GM12878 (cell line): ENCODE results near the gene SYNPO.

Experiments used
- EZH2 ChIP-seq: IDR thresholded peaks from 2 replicates; pipeline ENCODE4 v1.6.1; 2012; ENCODE audit warnings: low read depth, mild to moderate bottlenecking, control low read depth, inconsistent platforms, low read length, borderline replicate concordance; ENCODE audit not compliant: control insufficient read depth
- MXI1 ChIP-seq: fragments of 150-350 bp; IDR thresholded peaks from 2 replicates; pipeline ENCODE4 v1.6.1; 2011; ENCODE audit warnings: low read depth, mild to moderate bottlenecking, inconsistent platforms, low read length, improper control_type of control experiment
- PML ChIP-seq: IDR thresholded peaks from 2 replicates; pipeline ENCODE4 v1.6.1; 2012; ENCODE audit warnings: low read length, inconsistent platforms
- POLR2A ChIP-seq: IDR thresholded peaks from 2 replicates; pipeline ENCODE4 v1.6.1; 2011; ENCODE audit warnings: low read depth, mild to moderate bottlenecking, low read length
- SIN3A ChIP-seq: IDR thresholded peaks from 2 replicates; pipeline ENCODE4 v1.6.1; 2012; ENCODE audit warnings: low read depth, low read length, improper control_type of control experiment
- SMARCA5 ChIP-seq: fragments of 450-650 bp; IDR thresholded peaks from 2 replicates; pipeline ENCODE4 v1.6.1; 2017; ENCODE audit warnings: mild to moderate bottlenecking
- TCF7 ChIP-seq: IDR thresholded peaks from 2 replicates; pipeline ENCODE4 v1.6.1; 2014; ENCODE audit warnings: antibody characterized with exemption, borderline replicate concordance
- TF ChIP-seq, protein P1 (sequence below), 3 experiments: IDR thresholded peaks in 2 of 3; conservative IDR thresholded peaks in 1 of 3; 2 replicates each; pipeline ENCODE4 v1.5.1; 2011; ENCODE audit warnings: low read depth in 3 of 3, low read length in 3 of 3, mild to moderate bottlenecking in 3 of 3, control low read depth in 2 of 3, moderate library complexity in 2 of 3, inconsistent platforms in 1 of 3, mixed read lengths in 1 of 3; ENCODE audit not compliant: control insufficient read depth in 2 of 3, insufficient read depth in 1 of 3; ENCODE audit errors: extremely low read depth in 1 of 3
- TF ChIP-seq, protein P2 (sequence below): fragments of 450-650 bp; IDR thresholded peaks from 2 replicates; pipeline ENCODE4 v1.6.1; 2014; ENCODE audit warnings: mild to moderate bottlenecking

DNA sequence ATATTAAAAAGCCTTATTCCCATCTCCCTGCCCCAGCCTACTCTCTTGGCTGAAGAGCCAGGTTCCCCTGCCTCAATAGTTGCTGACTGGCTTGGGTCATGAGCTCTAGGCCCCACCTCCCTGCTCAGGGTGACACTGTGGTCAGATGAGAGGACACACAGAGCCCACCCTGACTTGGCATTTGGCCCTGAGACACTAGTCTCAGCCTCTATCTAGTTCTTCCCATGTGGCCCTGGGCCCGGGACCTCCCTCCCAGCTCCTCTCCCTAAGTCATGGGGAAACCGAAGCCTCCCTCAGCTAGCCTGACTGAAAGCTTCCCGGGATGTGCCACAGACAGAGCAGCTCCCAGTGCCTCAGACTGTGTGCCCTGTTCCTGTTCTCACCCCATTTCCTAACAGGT is 14.8 kb downstream of the SYNPO start:
- TF ChIP-seq POLR2A, result no peak
- TF ChIP-seq, protein P1, sequence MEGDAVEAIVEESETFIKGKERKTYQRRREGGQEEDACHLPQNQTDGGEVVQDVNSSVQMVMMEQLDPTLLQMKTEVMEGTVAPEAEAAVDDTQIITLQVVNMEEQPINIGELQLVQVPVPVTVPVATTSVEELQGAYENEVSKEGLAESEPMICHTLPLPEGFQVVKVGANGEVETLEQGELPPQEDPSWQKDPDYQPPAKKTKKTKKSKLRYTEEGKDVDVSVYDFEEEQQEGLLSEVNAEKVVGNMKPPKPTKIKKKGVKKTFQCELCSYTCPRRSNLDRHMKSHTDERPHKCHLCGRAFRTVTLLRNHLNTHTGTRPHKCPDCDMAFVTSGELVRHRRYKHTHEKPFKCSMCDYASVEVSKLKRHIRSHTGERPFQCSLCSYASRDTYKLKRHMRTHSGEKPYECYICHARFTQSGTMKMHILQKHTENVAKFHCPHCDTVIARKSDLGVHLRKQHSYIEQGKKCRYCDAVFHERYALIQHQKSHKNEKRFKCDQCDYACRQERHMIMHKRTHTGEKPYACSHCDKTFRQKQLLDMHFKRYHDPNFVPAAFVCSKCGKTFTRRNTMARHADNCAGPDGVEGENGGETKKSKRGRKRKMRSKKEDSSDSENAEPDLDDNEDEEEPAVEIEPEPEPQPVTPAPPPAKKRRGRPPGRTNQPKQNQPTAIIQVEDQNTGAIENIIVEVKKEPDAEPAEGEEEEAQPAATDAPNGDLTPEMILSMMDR (IDR thresholded peaks at IDR 0.05 in 2 of 3, conservative IDR thresholded peaks at IDR 0.05 in 1 of 3; ENCODE audit: control insufficient read depth in 2 of 3, extremely low read depth in 1 of 3, insufficient read depth in 1 of 3, low read depth in 3 of 3, low read length in 3 of 3), result no peak
- TF ChIP-seq, protein P2, sequence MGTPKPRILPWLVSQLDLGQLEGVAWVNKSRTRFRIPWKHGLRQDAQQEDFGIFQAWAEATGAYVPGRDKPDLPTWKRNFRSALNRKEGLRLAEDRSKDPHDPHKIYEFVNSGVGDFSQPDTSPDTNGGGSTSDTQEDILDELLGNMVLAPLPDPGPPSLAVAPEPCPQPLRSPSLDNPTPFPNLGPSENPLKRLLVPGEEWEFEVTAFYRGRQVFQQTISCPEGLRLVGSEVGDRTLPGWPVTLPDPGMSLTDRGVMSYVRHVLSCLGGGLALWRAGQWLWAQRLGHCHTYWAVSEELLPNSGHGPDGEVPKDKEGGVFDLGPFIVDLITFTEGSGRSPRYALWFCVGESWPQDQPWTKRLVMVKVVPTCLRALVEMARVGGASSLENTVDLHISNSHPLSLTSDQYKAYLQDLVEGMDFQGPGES, result no peak
- no peak for TF ChIP-seq TCF7
- TF ChIP-seq PML, result no peak
- no peak for TF ChIP-seq SMARCA5
- no peak for TF ChIP-seq MXI1
- TF ChIP-seq SIN3A, result no peak
- no peak for TF ChIP-seq EZH2
